H1 (cell line): ENCODE measurements around the gene IL17A. TPM values are rescaled to one million over a fixed set of nuclear protein-coding genes. Genes with fewer than 3 reads are reported as not detected.

Experiments
- CTCF ChIA-PET: fragments of 300-600 bp; sonication (Branson Sonifier 250); formaldehyde crosslinking; loops from one replicate; lab custom pipeline; 2021; ENCODE audit not compliant: partially characterized antibody; lab: Charles Lee
- POLR2A ChIA-PET: fragments of 300-600 bp; sonication (Branson Sonifier 250); formaldehyde crosslinking; loops from one replicate; lab custom pipeline; 2021; ENCODE audit warnings: inconsistent platforms; ENCODE audit not compliant: partially characterized antibody; lab: Charles Lee
- DNase-seq, 2 experiments: peaks; one replicate each; pipeline versions ENCODE4 v3.0.0 to v3.0.0-alpha.2; 2010 to 2022; ENCODE audit warnings: low spot score in 2 of 2, low read depth in 1 of 2, mixed read lengths in 1 of 2
- FAIRE-seq: peaks from 2 replicates; lab custom pipeline; 2011; peaks lifted over from hg19 to GRCh38; lab: Jason Lieb, UNC
- H2AFZ ChIP-seq: 2 replicates; pipeline ENCODE4 v1.8.1; 2012; ENCODE audit warnings: low read length, inconsistent platforms
- H2AK5ac ChIP-seq: 2 replicates; pipeline ENCODE4 v1.6.1; 2013; ENCODE audit warnings: low read depth, low read length
- H2BK120ac ChIP-seq: replicated peaks from 2 replicates; pipeline ENCODE3; 2013; ENCODE audit warnings: low read depth, low read length, inconsistent platforms
- H2BK12ac ChIP-seq: 2 replicates; pipeline ENCODE4 v1.6.1; 2013; ENCODE audit warnings: low read depth, low read length
- H2BK15ac ChIP-seq: 2 replicates; pipeline ENCODE4 v1.6.1; 2013; ENCODE audit warnings: low read length
- H2BK20ac ChIP-seq: 2 replicates; pipeline ENCODE4 v1.6.1; 2013; ENCODE audit warnings: low read length
- H2BK5ac ChIP-seq: 2 replicates; pipeline ENCODE4 v1.6.1; 2013; ENCODE audit warnings: low read depth, low read length
- H3K14ac ChIP-seq: 2 replicates; pipeline ENCODE4 v1.6.1; 2013; ENCODE audit warnings: inconsistent platforms; ENCODE audit not compliant: insufficient read length
- H3K18ac ChIP-seq: 2 replicates; pipeline ENCODE4 v1.6.1; 2013; ENCODE audit warnings: low read length; ENCODE audit errors: extremely low read depth
- H3K23ac ChIP-seq: 2 replicates; pipeline ENCODE4 v1.6.1; 2013; ENCODE audit warnings: inconsistent platforms; ENCODE audit not compliant: insufficient read length
- H3K23me2 ChIP-seq: 2 replicates; pipeline ENCODE4 v1.6.1; 2013; ENCODE audit warnings: low read depth, low read length
- H3K27ac ChIP-seq: 2 replicates; pipeline ENCODE4 v1.6.1; 2011; ENCODE audit warnings: low read depth, low read length, inconsistent platforms
- H3K27me3 ChIP-seq, 4 experiments: replicated peaks in 1 of 4; 1 replicate in 1 of 4; 2 replicates in 3 of 4; pipeline versions ENCODE4 v1.6.1 to v1.8.1; 2011 to 2013; ENCODE audit warnings: low read length in 3 of 4, mild to moderate bottlenecking in 3 of 4, inconsistent platforms in 2 of 4, mixed read lengths in 2 of 4, moderate library complexity in 1 of 4; ENCODE audit not compliant: control insufficient read depth in 3 of 4, insufficient read depth in 3 of 4; ENCODE audit errors: extremely low read depth in 1 of 4
- H3K36me3 ChIP-seq, 4 experiments: 2 replicates each; pipeline versions ENCODE4 v1.6.1 to v1.8.1; 2011 to 2013; ENCODE audit warnings: mild to moderate bottlenecking in 4 of 4, low read length in 3 of 4, moderate library complexity in 2 of 4, control low read depth in 1 of 4, inconsistent platforms in 1 of 4; ENCODE audit not compliant: insufficient read depth in 4 of 4, control insufficient read depth in 2 of 4
- H3K4ac ChIP-seq: replicated peaks from 2 replicates; pipeline ENCODE3; 2013; ENCODE audit warnings: low read length, low read depth, mixed read lengths, inconsistent platforms; ENCODE audit not compliant: insufficient read length
- H3K4me1 ChIP-seq, 4 experiments: replicated peaks in 1 of 4; 1 replicate in 1 of 4; 2 replicates in 3 of 4; pipeline versions ENCODE4 v1.6.1 to v1.8.1; 2011 to 2013; ENCODE audit warnings: low read length in 3 of 4, inconsistent platforms in 2 of 4, mixed read lengths in 1 of 4; ENCODE audit not compliant: insufficient read depth in 4 of 4, control insufficient read depth in 3 of 4
- H3K4me2 ChIP-seq, 2 experiments: 2 replicates each; pipeline versions ENCODE4 v1.6.1 to v1.8.1; 2011 to 2013; ENCODE audit warnings: low read depth in 2 of 2, low read length in 2 of 2, control low read depth in 1 of 2, inconsistent platforms in 1 of 2, mild to moderate bottlenecking in 1 of 2; ENCODE audit not compliant: insufficient read depth in 1 of 2
- H3K4me3 ChIP-seq, 4 experiments: fragments of 200-600, 300-600 bp in 1 of 4; sonication (generic), shearing (Covaris generic), sonication (Bioruptor Twin) in 1 of 4; 2 replicates each; pipeline versions ENCODE4 v1.5.1 to v1.8.1; 2011 to 2016; ENCODE audit warnings: low read length in 4 of 4, low read depth in 3 of 4, control low read depth in 2 of 4, inconsistent platforms in 2 of 4, mild to moderate bottlenecking in 2 of 4, mixed read lengths in 1 of 4, moderate library complexity in 1 of 4; ENCODE audit not compliant: insufficient read depth in 2 of 4; ENCODE audit errors: extremely low read depth in 1 of 4
- H3K56ac ChIP-seq: replicated peaks from 2 replicates; pipeline ENCODE3; 2013; ENCODE audit warnings: low read depth, mild to moderate bottlenecking, mixed read lengths, low read length, inconsistent platforms; ENCODE audit not compliant: insufficient read length
- H3K79me1 ChIP-seq: 2 replicates; pipeline ENCODE4 v1.6.1; 2013; ENCODE audit warnings: low read depth, low read length, control low read depth
- H3K79me2 ChIP-seq, 2 experiments: 2 replicates each; pipeline versions ENCODE4 v1.6.1 to v1.8.1; 2012 to 2013; ENCODE audit warnings: low read length in 2 of 2, mild to moderate bottlenecking in 2 of 2, inconsistent platforms in 1 of 2; ENCODE audit not compliant: insufficient read depth in 2 of 2, control insufficient read depth in 1 of 2
- H3K9ac ChIP-seq, 4 experiments: replicated peaks in 1 of 4; 1 replicate in 1 of 4; 2 replicates in 3 of 4; pipeline versions ENCODE4 v1.6.1 to v1.8.1; 2011 to 2013; ENCODE audit warnings: low read depth in 3 of 4, low read length in 3 of 4, control low read depth in 2 of 4, mild to moderate bottlenecking in 2 of 4, moderate library complexity in 2 of 4, inconsistent platforms in 1 of 4; ENCODE audit errors: extremely low read depth in 1 of 4
- H3K9me3 ChIP-seq, 2 experiments: 2 replicates each; pipeline versions ENCODE4 v1.6.1 to v1.8.1; 2012 to 2013; ENCODE audit warnings: mild to moderate bottlenecking in 2 of 2, moderate library complexity in 2 of 2, control low read depth in 1 of 2, inconsistent platforms in 1 of 2, low read depth in 1 of 2, low read length in 1 of 2, mixed read lengths in 1 of 2; ENCODE audit not compliant: insufficient read depth in 2 of 2
- H4K20me1 ChIP-seq, 2 experiments: replicated peaks in 1 of 2; 2 replicates each; pipeline versions ENCODE3 to v1.8.1; 2011 to 2013; ENCODE audit warnings: inconsistent platforms in 2 of 2, low read length in 2 of 2, mild to moderate bottlenecking in 1 of 2; ENCODE audit not compliant: insufficient read depth in 2 of 2, control insufficient read depth in 1 of 2
- H4K5ac ChIP-seq: 2 replicates; pipeline ENCODE4 v1.6.1; 2013; ENCODE audit warnings: low read length, low read depth, mixed read lengths, inconsistent platforms; ENCODE audit not compliant: insufficient read length
- H4K8ac ChIP-seq: 2 replicates; pipeline ENCODE4 v1.8.0; 2013; ENCODE audit warnings: mild to moderate bottlenecking, moderate library complexity, low read length, inconsistent platforms; ENCODE audit not compliant: insufficient read depth; ENCODE audit errors: extremely low read depth
- H4K91ac ChIP-seq: replicated peaks from 2 replicates; pipeline ENCODE3; 2013; ENCODE audit warnings: low read length, mixed read lengths, inconsistent platforms; ENCODE audit not compliant: insufficient read length
- CEBPB ChIP-seq: IDR thresholded peaks from 2 replicates; pipeline ENCODE4 v1.6.1; 2012; ENCODE audit warnings: low read depth, low read length
- EZH2 ChIP-seq: fragments of 200-600 bp; sonication (generic); IDR thresholded peaks from 2 replicates; pipeline ENCODE4 v1.7.1; 2012; ENCODE audit warnings: low read depth, mild to moderate bottlenecking, moderate library complexity, low read length, inconsistent platforms; ENCODE audit not compliant: severe bottlenecking
- GTF2F1 ChIP-seq: IDR thresholded peaks from 2 replicates; pipeline ENCODE4 v1.6.1; 2012; ENCODE audit warnings: low read depth, low read length, improper control_type of control experiment, borderline replicate concordance
- KDM4A ChIP-seq: IDR thresholded peaks from one replicate; pipeline ENCODE4 v1.7.1; 2012; ENCODE audit warnings: low read depth, mild to moderate bottlenecking, moderate library complexity, low read length, inconsistent platforms; ENCODE audit not compliant: severe bottlenecking
- POLR2A ChIP-seq, 2 experiments: IDR thresholded peaks; 1 replicate in 1 of 2; 2 replicates in 1 of 2; pipeline ENCODE4 v1.6.1; 2011; ENCODE audit warnings: low read depth in 2 of 2, low read length in 2 of 2, mild to moderate bottlenecking in 2 of 2; ENCODE audit errors: control extremely low read depth in 1 of 2
- RAD21 ChIP-seq, 2 experiments: IDR thresholded peaks in 1 of 2; conservative IDR thresholded peaks in 1 of 2; 2 replicates each; pipeline ENCODE4 v1.6.1; 2011; ENCODE audit warnings: low read depth in 2 of 2, low read length in 2 of 2, improper control_type of control experiment in 1 of 2, inconsistent platforms in 1 of 2, mild to moderate bottlenecking in 1 of 2, moderate library complexity in 1 of 2
- RFX5 ChIP-seq: IDR thresholded peaks from 2 replicates; pipeline ENCODE4 v1.6.1; 2011; ENCODE audit warnings: low read depth, low read length, improper control_type of control experiment, borderline replicate concordance
- WGBS, 2 experiments: shearing (Covaris generic) in 1 of 2; methylation state at CpG; one replicate each; pipeline versions ENCODE4 v1.1.6 to v1.1.7; 2013 to 2015; ENCODE audit warnings: low lambda C conversion rate in 2 of 2, mixed read lengths in 2 of 2, inconsistent platforms in 1 of 2, low coverage in 1 of 2, missing lambda C conversion rate in 1 of 2; ENCODE audit not compliant: insufficient replicate concordance in 2 of 2, insufficient coverage in 1 of 2, insufficient read length in 1 of 2; ENCODE audit errors: extremely low coverage in 1 of 2, missing lambda C conversion rate in 1 of 2; 5-methylcytosine and 5-hydroxymethylcytosine counted together
- polyA plus RNA-seq, 7 experiments: library from polyadenylated mRNA; depleted of rRNA in 3 of 7; stranded (reverse) in 5 of 7; unstranded in 2 of 7; fragments of >200 nt in 5 of 7; fragments of 200-250 nt in 2 of 7; gene quantifications; 1 replicate in 5 of 7; 2 replicates in 1 of 7; 4 replicates in 1 of 7; pipeline versions ENCODE4 v1.2.1 to v1.2.3, GENCODE V29; 2011 to 2013; ENCODE audit warnings: missing spikeins in 2 of 7, mixed read lengths in 2 of 7
- total RNA-seq: library from RNA; stranded (reverse); fragmentation: NEBNext Ultra II Directional; extraction: Animal tissue kit (Norgen Biotek cat#: 25700); gene quantifications from 2 replicates; pipeline ENCODE4 v1.2.1, GENCODE V29; 2021
- TF ChIP-seq, protein P1 (sequence below), 3 experiments: IDR thresholded peaks; 1 replicate in 2 of 3; 2 replicates in 1 of 3; pipeline versions ENCODE4 v1.5.1 to v1.6.1; 2011; ENCODE audit warnings: low read length in 3 of 3, mild to moderate bottlenecking in 3 of 3, inconsistent platforms in 2 of 3, low read depth in 1 of 3, moderate library complexity in 1 of 3; ENCODE audit not compliant: insufficient read depth in 1 of 3; ENCODE audit errors: control extremely low read depth in 1 of 3
- TF ChIP-seq, protein P2 (sequence below): IDR thresholded peaks from 2 replicates; pipeline ENCODE4 v1.6.1; 2012; ENCODE audit warnings: low read length, inconsistent platforms

The IL17A gene
- total and polyA plus RNA-seq, 2 of the 8 experiments (the other 6 are each of a cell fraction or from before 2014, with no cell fraction given) = not detected

DNA sequence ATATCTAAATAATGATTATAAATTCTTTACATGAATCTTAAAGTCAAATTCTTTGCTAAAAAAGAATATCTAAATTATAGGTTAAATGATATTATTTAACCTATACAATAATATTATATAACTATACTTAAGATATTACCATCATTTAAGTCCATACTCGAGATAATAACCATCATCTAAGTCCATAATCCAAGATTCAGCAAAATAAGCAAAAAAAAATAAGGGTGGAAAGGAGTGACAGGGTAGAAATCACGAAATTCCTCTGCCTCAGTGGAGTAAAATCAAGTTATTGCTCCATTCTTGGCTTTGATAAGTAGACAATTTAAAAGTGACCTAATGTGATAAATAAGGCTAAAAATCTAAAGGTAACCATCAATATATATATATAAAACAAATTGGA is 9.7 kb downstream of the IL17A start:
- Histone ChIP-seq H3K56ac (no peak overlapping the region), H2BK12ac (no peak overlapping the region), H3K79me1 (no peaks in the 10 kb centered on the region), H3K9me3 (peaks cover 4 to 11% of the 10 kb centered on the region in 2 experiments; a peak in 2 of 4 replicates), H3K14ac (no peak overlapping the region), H3K79me2 (no peaks in the 10 kb centered on the region), H2BK120ac (no peak overlapping the region), H2BK5ac (no peak overlapping the region), H3K36me3 (no peaks in the 10 kb centered on the region), H2BK20ac (no peak overlapping the region), H3K4me2 (no peak overlapping the region), H4K91ac (no peak overlapping the region), H2AK5ac (no peak overlapping the region), H2AFZ (no peak overlapping the region), H3K4me1 (no peaks in the 10 kb centered on the region), H3K18ac (no peak overlapping the region), H4K8ac (no peak overlapping the region), H3K9ac (no peak overlapping the region), H3K4me3 (no peak overlapping the region), H3K23ac (no peak overlapping the region), H3K27me3 (no peaks in the 10 kb centered on the region), H4K20me1 (no peaks in the 10 kb centered on the region), H4K5ac (no peak overlapping the region), H3K27ac (no peak overlapping the region), H3K4ac (no peak overlapping the region), H2BK15ac (no peak overlapping the region), H3K23me2 (no peaks in the 10 kb centered on the region; the same call in 1 of the 2 replicates)
- DNase-seq (no peak), FAIRE-seq (no peak)
- CTCF ChIA-PET = interaction anchor here (1.2 kb wide), 1 partner anchor 68 kb away, joined by 3 read pairs; no protein-coding TSS in a partner anchor
- POLR2A ChIA-PET = interaction anchor here (0.7 kb wide), 1 partner anchor 89 kb away, joined by 3 read pairs; the partner anchor contains the start of gene MCM3
- WGBS, 2 experiments = 46% methylated on average over 2 of the region's 2 CpGs; no CpG with 5 or more reads in 1 of the 2 experiments
- TF ChIP-seq EZH2 = no peak
- no peak for TF ChIP-seq GTF2F1
- TF ChIP-seq, protein P1, sequence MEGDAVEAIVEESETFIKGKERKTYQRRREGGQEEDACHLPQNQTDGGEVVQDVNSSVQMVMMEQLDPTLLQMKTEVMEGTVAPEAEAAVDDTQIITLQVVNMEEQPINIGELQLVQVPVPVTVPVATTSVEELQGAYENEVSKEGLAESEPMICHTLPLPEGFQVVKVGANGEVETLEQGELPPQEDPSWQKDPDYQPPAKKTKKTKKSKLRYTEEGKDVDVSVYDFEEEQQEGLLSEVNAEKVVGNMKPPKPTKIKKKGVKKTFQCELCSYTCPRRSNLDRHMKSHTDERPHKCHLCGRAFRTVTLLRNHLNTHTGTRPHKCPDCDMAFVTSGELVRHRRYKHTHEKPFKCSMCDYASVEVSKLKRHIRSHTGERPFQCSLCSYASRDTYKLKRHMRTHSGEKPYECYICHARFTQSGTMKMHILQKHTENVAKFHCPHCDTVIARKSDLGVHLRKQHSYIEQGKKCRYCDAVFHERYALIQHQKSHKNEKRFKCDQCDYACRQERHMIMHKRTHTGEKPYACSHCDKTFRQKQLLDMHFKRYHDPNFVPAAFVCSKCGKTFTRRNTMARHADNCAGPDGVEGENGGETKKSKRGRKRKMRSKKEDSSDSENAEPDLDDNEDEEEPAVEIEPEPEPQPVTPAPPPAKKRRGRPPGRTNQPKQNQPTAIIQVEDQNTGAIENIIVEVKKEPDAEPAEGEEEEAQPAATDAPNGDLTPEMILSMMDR (IDR thresholded peaks at IDR 0.05; ENCODE audit: control extremely low read depth in 1 of 3, insufficient read depth in 1 of 3, low read depth in 1 of 3, low read length in 3 of 3) = no peak
- no peak for TF ChIP-seq CEBPB
- no peak for TF ChIP-seq POLR2A (IDR thresholded peaks at IDR 0.05; ENCODE audit: control extremely low read depth in 1 of 2, low read depth in 2 of 2, low read length in 2 of 2)
- TF ChIP-seq, protein P2, sequence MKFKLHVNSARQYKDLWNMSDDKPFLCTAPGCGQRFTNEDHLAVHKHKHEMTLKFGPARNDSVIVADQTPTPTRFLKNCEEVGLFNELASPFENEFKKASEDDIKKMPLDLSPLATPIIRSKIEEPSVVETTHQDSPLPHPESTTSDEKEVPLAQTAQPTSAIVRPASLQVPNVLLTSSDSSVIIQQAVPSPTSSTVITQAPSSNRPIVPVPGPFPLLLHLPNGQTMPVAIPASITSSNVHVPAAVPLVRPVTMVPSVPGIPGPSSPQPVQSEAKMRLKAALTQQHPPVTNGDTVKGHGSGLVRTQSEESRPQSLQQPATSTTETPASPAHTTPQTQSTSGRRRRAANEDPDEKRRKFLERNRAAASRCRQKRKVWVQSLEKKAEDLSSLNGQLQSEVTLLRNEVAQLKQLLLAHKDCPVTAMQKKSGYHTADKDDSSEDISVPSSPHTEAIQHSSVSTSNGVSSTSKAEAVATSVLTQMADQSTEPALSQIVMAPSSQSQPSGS = no peak
- no peak for TF ChIP-seq RFX5
- TF ChIP-seq RAD21 (IDR thresholded peaks at IDR 0.05 in 1 of 2, conservative IDR thresholded peaks at IDR 0.05 in 1 of 2; ENCODE audit: low read depth in 2 of 2, low read length in 2 of 2) = no peak
- no peak for TF ChIP-seq KDM4A
